Measurements from ENCODE around the gene CMTM7. TPM values are rescaled to one million over a fixed set of nuclear protein-coding genes. Genes with fewer than 3 reads are reported as not detected.

Gene CMTM7
- total RNA-seq, 1 donor from 2014 or later: 2.9 TPM

DNA sequence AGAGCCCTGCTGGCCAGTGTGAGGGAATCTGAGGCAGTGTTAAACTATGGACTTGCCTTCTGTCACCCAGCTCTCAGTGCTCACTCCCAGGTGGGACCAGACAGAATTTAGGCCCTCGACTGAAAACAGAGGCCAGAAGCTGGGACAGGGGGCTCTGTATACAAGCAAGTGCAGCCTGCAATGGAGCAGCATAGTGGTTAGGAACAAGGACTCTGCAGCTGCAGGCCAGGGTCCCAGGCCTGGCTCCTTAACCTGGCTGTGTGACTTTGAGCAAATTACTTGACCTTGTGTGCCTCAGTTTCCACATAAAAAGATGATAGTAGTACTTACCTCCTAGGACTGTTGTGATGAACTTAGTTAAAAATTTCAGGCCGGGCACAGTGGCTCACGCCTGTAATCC lies 39.8 kb downstream of the CMTM7 start:
- H3K27ac ChIP-seq (replicated peaks): no peak overlapping the region
- TF ChIP-seq CTCF (IDR thresholded peaks at IDR 0.05; ENCODE audit: borderline replicate concordance): no peak
- intact Hi-C loops (cut with micrococcal nuclease): no loop called here
- H3K4me1 ChIP-seq: no peaks in the 10 kb centered on the region
- H3K27me3 ChIP-seq (ENCODE audit: low read depth): no peaks in the 10 kb centered on the region
- H3K4me3 ChIP-seq: no peak overlapping the region
- no peak for DNase-seq
- no peaks in the 10 kb centered on the region for H3K9me3 ChIP-seq (replicated peaks)
- H3K36me3 ChIP-seq: no peaks in the 10 kb centered on the region

DNA sequence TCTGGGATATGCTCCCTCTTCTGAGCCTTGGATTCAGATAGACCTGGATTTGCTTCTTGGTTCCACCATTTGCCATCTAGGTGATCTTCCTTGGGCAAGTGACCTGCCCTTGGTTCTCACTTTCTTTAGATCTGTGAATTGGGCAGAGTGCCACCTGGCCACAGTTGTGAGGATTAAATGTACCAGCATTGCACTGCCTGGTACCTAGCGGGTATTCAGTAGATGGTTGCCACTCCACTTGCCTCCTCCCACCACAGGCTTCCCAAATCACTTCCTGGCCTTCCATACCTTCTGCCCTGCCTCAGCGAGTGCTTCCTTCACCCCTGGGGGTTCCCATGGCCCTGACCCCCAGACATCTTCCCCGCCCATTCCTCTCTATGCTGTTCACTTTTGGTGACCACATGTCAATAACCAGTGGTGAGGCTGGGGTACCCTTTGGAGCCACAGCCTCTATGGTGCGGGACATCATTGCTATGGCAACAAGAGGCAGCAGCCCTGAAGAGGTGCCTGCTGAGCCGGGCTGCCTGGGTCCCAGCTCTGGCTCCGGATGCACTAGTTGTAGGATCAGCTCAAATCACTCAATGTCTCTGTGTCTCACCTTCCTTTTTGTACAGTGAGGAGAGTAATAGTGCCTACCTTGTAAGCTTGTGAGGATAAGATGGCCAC lies 40.5 kb downstream of the CMTM7 start:
- H3K4me1 ChIP-seq: no peaks in the 10 kb centered on the region
- no peaks in the 10 kb centered on the region for H3K27me3 ChIP-seq (ENCODE audit: low read depth)
- intact Hi-C loops (cut with micrococcal nuclease): no loop called here
- no peak overlapping the region for H3K4me3 ChIP-seq
- DNase-seq: no peak
- TF ChIP-seq CTCF (IDR thresholded peaks at IDR 0.05; ENCODE audit: borderline replicate concordance): no peak
- H3K36me3 ChIP-seq: no peaks in the 10 kb centered on the region
- no peaks in the 10 kb centered on the region for H3K9me3 ChIP-seq (replicated peaks)
- H3K27ac ChIP-seq (replicated peaks): no peak overlapping the region

DNA sequence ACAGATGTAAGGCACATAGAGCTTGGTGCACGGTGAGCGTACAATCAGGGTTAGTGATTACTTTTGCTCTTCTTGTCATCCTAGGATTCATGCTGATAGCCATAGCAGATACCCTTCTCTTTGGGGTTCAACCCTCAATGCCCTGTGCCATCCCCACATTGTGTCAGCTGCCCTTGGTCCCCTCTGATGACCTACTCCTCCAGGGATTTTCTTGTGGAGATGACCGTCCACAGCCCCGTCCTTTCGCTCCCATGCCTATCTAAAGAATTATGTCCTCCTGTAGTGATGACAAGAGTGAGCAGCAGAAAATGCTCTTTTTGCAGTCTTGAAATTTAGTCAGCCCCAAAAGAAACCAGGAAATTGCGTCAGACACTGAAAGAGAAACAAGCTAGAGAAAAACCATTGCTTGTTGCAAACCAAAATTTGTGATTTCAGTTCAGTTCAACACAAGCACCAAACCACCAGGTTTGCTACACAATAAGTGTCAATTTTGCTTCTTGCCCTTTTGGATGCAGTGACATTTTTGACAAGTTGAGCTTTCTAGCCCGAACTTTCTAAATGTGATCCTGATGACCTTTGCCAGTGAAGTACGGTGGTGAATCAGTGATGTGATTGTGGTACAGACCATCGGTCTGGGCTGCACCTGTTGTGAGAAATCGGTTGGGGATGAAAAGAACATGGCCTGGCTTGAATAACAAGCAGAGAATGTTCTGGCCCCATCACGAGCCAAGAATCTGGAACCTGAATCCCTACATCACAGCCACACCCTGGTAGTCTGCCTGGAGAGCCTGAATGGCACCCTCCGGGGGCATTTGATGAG lies 41.3 kb downstream of the CMTM7 start:
- no peaks in the 10 kb centered on the region for H3K27me3 ChIP-seq (ENCODE audit: low read depth)
- no peaks in the 10 kb centered on the region for H3K4me1 ChIP-seq
- H3K27ac ChIP-seq (replicated peaks): no peak overlapping the region
- no peak for DNase-seq
- intact Hi-C loops (cut with micrococcal nuclease): no loop called here
- no peak overlapping the region for H3K4me3 ChIP-seq
- H3K36me3 ChIP-seq: no peaks in the 10 kb centered on the region
- no peak for TF ChIP-seq CTCF (IDR thresholded peaks at IDR 0.05; ENCODE audit: borderline replicate concordance)
- H3K9me3 ChIP-seq (replicated peaks): no peaks in the 10 kb centered on the region

- intact Hi-C loops (cut with micrococcal nuclease): no loop called here
- TF ChIP-seq CTCF (IDR thresholded peaks at IDR 0.05; ENCODE audit: borderline replicate concordance): no peak
- Histone ChIP-seq H3K4me1 (peaks cover 10% of the 10 kb centered on the region), H3K27me3 (ENCODE audit: low read depth) (no peaks in the 10 kb centered on the region), H3K9me3 (replicated peaks) (no peaks in the 10 kb centered on the region), H3K27ac (replicated peaks) (no peak overlapping the region), H3K36me3 (no peaks in the 10 kb centered on the region), H3K4me3 (no peak overlapping the region)
- no peak for DNase-seq
Measured at GRCh38 chr3:32434206-32434605, 42.6 kb downstream of the CMTM7 start.

DNA sequence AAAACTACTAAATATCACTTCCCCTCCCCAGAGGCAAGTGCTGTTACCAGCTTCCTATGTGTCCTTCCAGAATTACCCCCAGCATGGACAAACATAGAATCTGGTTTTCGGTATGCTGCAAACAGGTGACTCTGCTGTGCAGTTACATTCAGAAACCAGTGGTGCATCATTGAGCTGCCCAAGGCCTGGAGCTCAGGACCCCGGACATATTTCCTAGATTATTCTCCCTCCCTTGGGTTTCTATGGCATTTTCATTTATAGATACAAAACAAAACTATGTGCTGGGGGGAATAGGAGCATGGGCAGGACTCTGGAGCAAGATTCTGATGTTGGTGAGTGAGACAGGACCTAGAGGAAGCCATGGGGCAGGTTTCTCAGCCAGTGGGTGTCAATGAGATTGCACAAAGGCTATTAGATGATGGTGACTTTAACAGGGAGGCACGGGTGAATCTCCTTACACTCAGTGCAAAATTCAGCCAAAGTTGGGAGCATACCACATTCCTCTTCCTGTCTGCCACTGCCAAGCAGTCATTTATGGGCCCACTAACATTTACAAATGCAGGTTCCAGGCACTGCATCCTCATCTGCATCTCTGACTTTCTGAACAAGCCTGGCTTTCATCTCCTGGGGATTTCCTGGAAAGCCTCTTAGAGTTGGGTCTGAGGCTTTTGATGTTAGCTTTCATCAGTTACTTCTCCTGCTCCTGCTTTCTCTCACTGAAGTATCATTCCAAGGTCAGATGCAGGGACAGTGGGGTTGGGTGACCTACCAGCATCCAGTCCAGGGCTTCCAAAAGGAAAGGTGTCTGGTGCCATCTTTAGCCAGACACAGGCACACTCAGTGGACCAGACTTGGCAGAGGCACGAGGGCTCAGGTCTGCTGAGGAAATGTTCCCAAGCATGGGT lies 44.5 kb downstream of the CMTM7 start:
- Histone ChIP-seq H3K36me3 (no peaks in the 10 kb centered on the region), H3K9me3 (replicated peaks) (no peaks in the 10 kb centered on the region), H3K4me1 (peaks cover 10% of the 10 kb centered on the region), H3K27ac (replicated peaks) (no peak overlapping the region), H3K27me3 (ENCODE audit: low read depth) (no peaks in the 10 kb centered on the region), H3K4me3 (no peak overlapping the region)
- intact Hi-C loops (cut with micrococcal nuclease): no loop called here
- TF ChIP-seq CTCF (IDR thresholded peaks at IDR 0.05; ENCODE audit: borderline replicate concordance): no peak
- no peak for DNase-seq

Measured in left ventricle myocardium inferior (tissue), 1 donor.